Thoracic aorta (tissue), 2 donors: ENCODE results near the gene FHIT. TPM values are rescaled to one million over a fixed set of nuclear protein-coding genes. Genes with fewer than 3 reads are reported as not detected.

Source experiments
- ATAC-seq: fragments of 150-250 bp; one replicate; pipeline ENCODE4 v1.8.0; 2017; ENCODE audit warnings: low read depth; ENCODE audit not compliant: insufficient number of reproducible peaks, low FRiP score
- DNase-seq: peaks from one replicate; pipeline ENCODE4 v3.0.0-alpha.2; 2020; ENCODE audit warnings: low spot score
- H3K27ac ChIP-seq, 2 donors: fragments of 200-600 bp; sonication (generic); 1 replicate in 1 of 2; 2 replicates in 1 of 2; pipeline ENCODE4 v1.5.1; 2016; ENCODE audit warnings: mild to moderate bottlenecking in 2 of 2, moderate library complexity in 2 of 2
- H3K27me3 ChIP-seq: fragments of 200-600 bp; sonication (generic); replicated peaks from 2 replicates; pipeline ENCODE4 v1.6.0; 2016; ENCODE audit warnings: mild to moderate bottlenecking; ENCODE audit not compliant: insufficient read depth
- H3K36me3 ChIP-seq: fragments of 200-600 bp; sonication (generic); one replicate; pipeline ENCODE4 v1.5.1; 2016
- H3K4me1 ChIP-seq, 2 donors: fragments of 200-600 bp; sonication (generic); 1 replicate in 1 of 2; 2 replicates in 1 of 2; pipeline versions ENCODE4 v1.5.1 to v1.6.0; 2016; ENCODE audit warnings: low read depth in 2 of 2, mild to moderate bottlenecking in 1 of 2; ENCODE audit not compliant: control insufficient read depth in 1 of 2
- H3K4me3 ChIP-seq: fragments of 200-600 bp; sonication (generic); 2 replicates; pipeline ENCODE4 v1.5.1; 2016; ENCODE audit warnings: mild to moderate bottlenecking
- H3K9me3 ChIP-seq: fragments of 200-600 bp; sonication (generic); 2 replicates; pipeline ENCODE4 v1.5.1; 2016
- CTCF ChIP-seq: fragments of 200-600 bp; sonication (generic); IDR thresholded peaks from one replicate; pipeline ENCODE4 v1.5.1; 2019; ENCODE audit warnings: antibody characterized with exemption
- total RNA-seq, 2 donors: library from RNA; depleted of rRNA; stranded (reverse); fragments of >200 nt; gene quantifications; one replicate each; pipeline versions ENCODE4 v1.1.0 to v1.2.3, GENCODE V29; 2016

Gene FHIT
- total RNA-seq, 2 donors from 2014 or later = 2.0 to 2.3 TPM

DNA sequence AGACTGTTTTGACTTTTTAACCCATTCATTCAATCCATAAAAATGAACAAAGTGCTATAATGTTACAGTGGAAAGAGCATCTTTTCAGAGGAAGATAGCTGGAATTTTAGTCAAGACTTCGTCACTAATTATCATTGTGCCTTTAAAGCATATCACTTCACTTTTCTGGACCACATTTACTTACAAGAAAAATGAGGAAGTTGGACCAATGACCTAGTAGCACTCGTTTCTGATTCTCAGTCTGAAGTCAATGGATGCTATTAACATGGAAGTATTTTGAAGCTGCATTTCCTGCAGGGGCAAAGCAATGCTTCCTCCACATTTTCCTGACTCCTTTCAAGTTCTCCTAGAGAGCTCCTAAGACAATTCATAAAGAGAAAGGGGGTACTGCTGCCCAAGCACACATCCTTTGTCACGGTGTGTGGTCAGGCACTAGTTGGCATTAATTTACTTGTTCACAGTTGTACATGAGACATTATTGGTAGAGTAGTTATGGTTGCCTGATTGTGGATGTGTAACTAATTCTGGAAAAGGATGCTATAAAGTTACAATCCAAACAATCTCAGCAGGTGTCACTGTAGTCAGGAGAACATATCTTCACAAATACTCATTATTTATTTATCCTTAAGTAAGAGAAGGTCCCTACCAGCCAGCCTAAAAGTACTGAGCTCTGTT lies 1049.1 kb downstream of the FHIT start:
- H3K4me1 ChIP-seq = no peaks in the 10 kb centered on the region
- H3K27me3 ChIP-seq = no peaks in the 10 kb centered on the region
- no peak for TF ChIP-seq CTCF
- ATAC-seq (no peak), DNase-seq (no peak)
- no peaks in the 10 kb centered on the region for H3K9me3 ChIP-seq
- no peaks in the 10 kb centered on the region for H3K36me3 ChIP-seq
- no peak overlapping the region for H3K27ac ChIP-seq
- H3K4me3 ChIP-seq = no peak overlapping the region

GRCh38 chr3:60199306-60199705 lies 1051.9 kb downstream of the FHIT start:
- no peak overlapping the region for H3K27ac ChIP-seq
- DNase-seq (no peak), ATAC-seq (no peak)
- H3K36me3 ChIP-seq = no peaks in the 10 kb centered on the region
- TF ChIP-seq CTCF = no peak
- no peaks in the 10 kb centered on the region for H3K9me3 ChIP-seq
- no peaks in the 10 kb centered on the region for H3K4me1 ChIP-seq
- no peaks in the 10 kb centered on the region for H3K27me3 ChIP-seq
- H3K4me3 ChIP-seq = no peak overlapping the region

- no peaks in the 10 kb centered on the region for H3K36me3 ChIP-seq
- no peaks in the 10 kb centered on the region for H3K27me3 ChIP-seq
- no peaks in the 10 kb centered on the region for H3K9me3 ChIP-seq
- no peak for ATAC-seq
- no peaks in the 10 kb centered on the region for H3K4me1 ChIP-seq
- DNase-seq = no peak
- no peak overlapping the region for H3K4me3 ChIP-seq
- TF ChIP-seq CTCF = no peak
- no peak overlapping the region for H3K27ac ChIP-seq
These were observed 1053.0 kb downstream of the FHIT start for GRCh38 chr3:60198179-60198720.

- H3K27ac ChIP-seq = no peak overlapping the region
- no peaks in the 10 kb centered on the region for H3K36me3 ChIP-seq
- no peak overlapping the region for H3K4me3 ChIP-seq
- no peaks in the 10 kb centered on the region for H3K9me3 ChIP-seq
- no peaks in the 10 kb centered on the region for H3K27me3 ChIP-seq
- ATAC-seq = no peak
- TF ChIP-seq CTCF = no peak
- no peaks in the 10 kb centered on the region for H3K4me1 ChIP-seq
- no peak for DNase-seq
These were observed 1058.7 kb downstream of the FHIT start for GRCh38 chr3:60192297-60193114.

GRCh38 chr3:60190073-60190472 lies 1061.2 kb downstream of the FHIT start:
- Histone ChIP-seq H3K36me3 (no peaks in the 10 kb centered on the region), H3K4me1 (no peaks in the 10 kb centered on the region), H3K4me3 (no peak overlapping the region), H3K27me3 (no peaks in the 10 kb centered on the region), H3K9me3 (no peaks in the 10 kb centered on the region), H3K27ac (no peak overlapping the region)
- no peak for TF ChIP-seq CTCF
- DNase-seq (no peak), ATAC-seq (no peak)
